GM12891 (cell line): ENCODE measurements around the gene MAP3K3.

Experiments used
- POLR2A ChIP-seq: IDR thresholded peaks from 2 replicates; pipeline ENCODE4 v1.6.1; 2011; ENCODE audit warnings: low read depth, low read length, control low read depth
- POLR2AphosphoS5 ChIP-seq: IDR thresholded peaks from 2 replicates; pipeline ENCODE4 v1.6.1; 2011; ENCODE audit warnings: low read depth, low read length, control low read depth
- POU2F2 ChIP-seq: IDR thresholded peaks from 2 replicates; pipeline ENCODE4 v1.6.1; 2011; ENCODE audit warnings: low read depth, mild to moderate bottlenecking, control low read depth, low read length, moderate library complexity

DNA sequence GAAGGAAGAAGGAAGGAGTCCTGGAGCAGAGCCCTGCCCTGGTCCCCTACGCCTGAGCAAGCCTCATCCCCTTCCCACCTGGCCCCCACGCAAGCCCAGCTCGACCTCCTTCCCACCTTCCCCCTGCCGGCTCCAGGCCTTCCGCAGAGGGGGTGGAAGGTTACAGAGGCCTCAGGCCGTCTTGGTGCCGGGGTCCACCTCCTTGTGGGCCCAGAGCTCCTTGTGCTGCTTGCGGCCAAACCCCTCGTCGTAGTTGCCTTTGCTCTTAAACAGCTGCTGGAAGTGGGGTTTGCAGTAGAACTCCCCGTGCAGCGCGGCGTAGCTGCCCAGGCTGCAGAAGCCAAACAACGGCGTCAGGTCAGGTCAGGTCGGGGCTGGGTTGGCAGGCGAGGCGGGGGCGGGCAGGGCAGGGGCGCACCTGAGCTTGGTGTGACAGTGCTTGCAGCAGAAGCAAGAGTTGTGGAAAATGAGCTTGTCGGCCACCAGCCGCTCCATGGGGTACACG lies 76.2 kb downstream of the MAP3K3 start:
- TF ChIP-seq POLR2AphosphoS5 (no peak), POLR2A (no peak), POU2F2 (no peak)
